Activated CD4-positive, alpha-beta T cell treated with anti-CD3 and anti-CD28 coated beads for 48 hours (primary cell): Measurements from ENCODE around the gene KRT76.
"Not testable (repeated sequence)": the region's sequence is repeated elsewhere in the genome, so short reads cannot be mapped to it uniquely, and the experiment has no call there.

ENCODE experiments used
- DNase-seq: peaks from one replicate; pipeline ENCODE4 v3.0.0-alpha.2; 2020

The KRT76 gene

GRCh38 chr12:52779914-52780313 lies 2.8 kb upstream of the KRT76 start:
- DNase-seq = no peak

DNA sequence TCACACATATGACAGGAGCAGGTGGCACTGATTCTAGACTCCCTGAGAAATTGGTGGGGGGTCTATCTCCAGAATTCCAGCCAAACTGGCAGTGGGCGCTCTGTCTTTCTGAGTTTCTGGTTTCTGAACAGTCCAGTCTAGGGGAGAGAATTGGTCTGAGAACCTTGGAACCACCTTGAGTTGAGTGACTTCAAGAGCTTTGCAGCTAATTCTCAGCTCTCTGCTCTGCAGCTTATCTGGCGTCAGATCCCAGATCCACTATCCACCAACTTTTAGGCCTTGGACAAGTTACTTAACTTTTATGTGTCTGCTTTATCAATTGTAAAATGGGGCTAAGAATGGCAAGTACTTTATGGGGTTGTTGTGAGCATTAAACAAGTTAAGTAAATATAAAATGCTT lies 1.7 kb upstream of the KRT76 start:
- no peak for DNase-seq

DNA sequence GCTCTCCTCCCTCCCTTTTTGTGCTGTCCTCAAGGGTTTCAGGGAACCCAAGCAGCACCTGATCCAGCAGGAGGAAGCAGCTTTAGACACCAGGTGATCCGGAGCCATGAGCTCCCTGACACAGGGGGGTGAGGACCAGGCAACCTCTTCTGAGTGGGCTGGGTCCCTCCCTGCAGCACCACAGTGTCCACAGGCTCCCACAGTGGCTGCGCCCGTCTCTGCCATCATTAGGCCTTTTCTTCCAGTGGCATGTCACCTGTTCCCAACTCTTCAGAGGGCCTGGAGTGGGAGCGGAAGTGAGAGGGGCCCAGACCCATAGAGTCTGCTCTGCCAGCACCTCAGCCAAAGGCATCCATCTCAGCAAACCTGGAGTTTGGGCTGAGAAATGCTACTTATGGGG lies 421 bp upstream of the KRT76 start:
- DNase-seq = no peak

- no peak for DNase-seq
Observed at GRCh38 chr12:52776435-52776834, 710 bp downstream of the KRT76 start.

DNA sequence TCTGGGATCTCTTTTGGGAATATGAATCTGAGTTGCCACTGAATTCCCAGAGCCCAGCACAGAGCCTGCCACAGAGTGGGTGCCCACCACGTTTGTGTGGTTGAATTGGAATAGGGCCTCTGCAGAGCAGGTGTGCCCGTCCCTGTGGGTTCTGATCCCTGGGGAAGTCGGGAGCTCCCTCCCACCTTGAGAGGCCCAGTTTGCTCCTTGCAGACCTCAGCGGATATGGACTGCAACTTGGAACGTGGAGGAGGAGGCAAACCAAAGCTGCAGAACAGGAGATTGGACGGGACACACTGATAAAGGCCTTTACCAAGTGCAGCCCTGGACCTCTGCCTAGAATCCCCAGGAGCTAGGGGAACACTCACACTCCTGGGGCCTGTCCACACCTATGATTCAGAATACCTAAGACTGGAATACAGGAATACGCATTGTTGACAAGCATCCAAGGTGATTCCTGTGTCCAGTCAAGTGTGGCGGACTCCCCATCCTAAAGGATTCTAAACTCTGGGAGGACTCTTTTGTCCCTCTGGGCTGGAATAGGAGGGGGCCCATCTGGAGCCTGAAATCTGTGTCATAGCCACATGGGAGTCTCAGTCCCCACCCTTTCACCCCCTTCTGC lies 2.4 kb downstream of the KRT76 start:
- no peak for DNase-seq

DNA sequence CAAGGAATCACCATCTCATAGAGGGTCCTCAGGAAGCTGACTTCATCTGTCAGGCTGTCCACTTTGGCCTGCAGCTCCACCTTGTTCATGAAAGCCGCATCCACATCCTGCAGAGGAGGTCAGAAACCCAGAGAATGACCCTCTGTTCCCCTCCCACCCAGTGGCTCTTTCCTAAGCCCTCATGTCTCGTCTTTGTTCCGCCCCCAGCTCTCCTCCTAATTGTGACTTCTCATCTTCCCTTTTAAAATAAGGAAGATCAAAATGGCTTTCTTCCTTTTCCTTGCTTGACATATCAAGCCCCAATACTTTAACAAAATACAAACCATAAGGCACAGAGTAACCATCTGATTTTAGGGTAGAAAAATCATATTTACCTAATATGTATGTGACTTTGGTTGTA lies 4.4 kb downstream of the KRT76 start:
- DNase-seq = no peak

- DNase-seq = no peak
Observed at GRCh38 chr12:52772188-52772587, 5.0 kb downstream of the KRT76 start.

- DNase-seq = no peak
Observed at GRCh38 chr12:52771505-52771904, 5.6 kb downstream of the KRT76 start.

DNA sequence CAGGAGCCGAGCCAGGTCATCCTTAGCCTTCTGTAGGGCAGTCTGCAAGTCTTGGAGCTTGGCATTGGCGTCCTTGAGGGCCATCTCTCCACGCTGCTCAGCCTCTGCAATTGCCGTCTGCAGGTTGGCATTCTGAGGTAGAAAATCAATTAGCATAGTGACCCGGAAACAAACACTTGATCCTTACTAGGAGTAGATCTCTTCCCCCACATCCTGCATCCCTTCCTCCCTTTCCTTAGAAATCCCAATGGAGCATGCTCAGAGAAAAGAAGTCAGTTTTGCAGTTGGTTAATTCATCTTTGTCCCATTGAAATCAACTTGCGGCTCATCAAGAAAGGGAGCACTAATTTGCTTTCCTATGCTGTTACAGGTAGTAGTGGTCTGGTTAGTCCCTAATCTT lies 6.1 kb downstream of the KRT76 start:
- DNase-seq = no peak

DNA sequence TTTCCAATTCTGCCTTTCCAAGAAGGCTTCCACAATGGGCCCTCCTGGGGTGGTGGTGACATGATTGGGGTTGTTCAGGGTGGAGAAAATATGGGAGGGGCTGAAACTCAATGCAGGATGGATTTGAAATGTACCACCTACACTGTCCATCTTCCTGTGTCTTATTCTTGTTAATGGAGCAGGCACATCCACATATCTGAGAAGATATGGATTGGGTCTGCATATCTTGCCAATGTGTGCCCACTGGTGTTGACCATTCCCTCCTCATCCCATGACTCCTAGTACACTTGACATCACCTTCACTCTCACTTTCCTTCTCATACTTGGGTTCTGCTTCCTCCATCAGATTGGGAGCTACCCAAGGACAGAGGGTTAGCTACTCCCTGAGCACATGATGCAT lies 7.2 kb downstream of the KRT76 start:
- DNase-seq = no peak

DNA sequence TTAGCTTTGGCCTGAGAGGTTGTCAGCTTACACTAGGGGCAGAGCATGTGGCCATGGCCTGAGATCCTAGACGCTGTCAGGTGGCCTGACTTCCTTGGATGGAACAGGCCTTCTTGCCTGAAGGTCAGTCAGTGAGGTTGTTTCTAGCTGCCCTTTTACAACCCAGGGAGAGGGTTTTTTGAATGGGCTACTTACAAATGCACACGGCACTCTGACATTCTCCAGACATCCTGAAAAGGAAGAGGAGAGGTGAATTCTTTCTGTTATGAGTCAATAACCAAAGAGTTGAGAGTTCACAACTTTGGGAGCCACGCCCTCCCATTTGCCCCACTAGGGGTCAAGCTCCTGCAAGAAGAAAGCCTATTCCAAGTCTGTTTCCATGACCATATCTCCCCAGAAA lies 7.8 kb downstream of the KRT76 start:
- no peak for DNase-seq

DNA sequence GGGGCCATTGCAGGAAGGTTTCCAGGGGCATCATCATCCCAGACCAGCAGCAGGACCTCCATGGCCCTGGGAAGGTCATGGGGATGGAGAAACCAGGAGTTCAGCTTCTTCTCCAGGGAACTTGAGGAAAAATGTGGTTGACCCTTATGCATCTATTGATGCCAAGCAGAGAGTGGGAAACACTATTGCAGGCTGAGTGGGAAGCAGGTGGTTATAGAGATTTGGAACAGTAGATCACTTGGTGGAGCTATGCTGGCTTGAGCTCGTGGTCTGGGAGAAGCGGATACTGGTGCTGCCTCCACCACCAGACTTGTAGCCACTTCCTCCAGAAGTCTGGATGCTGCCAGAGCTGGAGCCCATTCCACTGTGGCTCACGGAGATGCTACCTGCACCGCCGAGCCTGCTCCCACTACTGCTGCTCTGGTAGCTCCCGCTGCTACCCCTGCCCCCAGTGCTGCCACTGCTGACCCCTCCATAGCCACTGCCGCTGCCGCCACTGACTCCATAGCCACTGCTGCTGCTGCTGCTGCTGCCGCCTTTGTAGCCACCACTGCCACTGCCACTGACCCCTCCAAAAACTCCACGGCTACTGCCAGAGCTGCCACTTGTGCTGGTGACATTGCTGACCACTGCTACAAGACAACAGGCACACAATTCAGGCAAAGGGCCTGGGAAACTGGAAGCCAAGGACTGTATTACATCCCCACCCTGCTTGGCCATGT lies 8.5 kb downstream of the KRT76 start:
- DNase-seq = no peak

- DNase-seq = no peak
Observed at GRCh38 chr12:52767427-52767826, 9.7 kb downstream of the KRT76 start.

DNA sequence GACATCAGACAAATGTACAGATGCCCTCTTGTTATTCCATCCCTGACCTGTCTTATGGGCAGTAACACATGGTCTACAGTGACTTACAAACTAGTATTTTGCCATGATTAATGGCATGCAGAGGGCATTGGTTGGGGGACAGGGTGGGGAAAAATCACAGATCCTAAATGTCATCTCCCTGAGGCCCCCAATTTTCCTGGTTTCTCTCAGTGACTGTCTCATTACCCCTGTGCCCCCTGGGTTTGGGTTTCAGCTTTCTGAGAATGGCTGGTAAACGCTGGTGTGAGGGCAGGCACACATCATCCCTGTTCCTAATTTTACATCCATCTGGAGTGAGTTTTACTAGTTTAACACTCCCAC lies 10.1 kb downstream of the KRT76 start:
- no peak for DNase-seq

GRCh38 chr12:52766351-52767019 lies 10.7 kb downstream of the KRT76 start:
- no peak for DNase-seq

- no peak for DNase-seq
Observed at GRCh38 chr12:52765702-52766101, 11.4 kb downstream of the KRT76 start.

DNA sequence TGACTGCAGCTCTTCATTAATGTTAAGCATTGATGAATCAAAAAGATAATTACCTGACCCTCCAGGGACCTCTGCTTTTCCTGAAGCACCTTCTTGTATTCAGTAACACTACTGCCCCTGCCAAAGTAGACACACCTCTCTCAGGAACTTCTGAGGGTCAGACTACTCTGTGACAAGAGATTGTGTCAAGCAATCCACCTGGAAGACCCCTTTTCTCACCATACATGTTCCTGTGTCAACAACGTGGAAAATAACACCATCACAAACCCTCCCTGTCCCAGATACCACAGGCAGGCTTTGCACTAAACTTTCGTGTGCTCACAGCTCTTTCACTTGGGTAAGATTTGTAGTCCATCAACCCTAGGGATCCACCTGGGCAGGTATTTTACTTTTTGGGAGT lies 13.2 kb downstream of the KRT76 start:
- no peak for DNase-seq

GRCh38 chr12:52763036-52763659 lies 14.0 kb downstream of the KRT76 start:
- DNase-seq = no peak

DNA sequence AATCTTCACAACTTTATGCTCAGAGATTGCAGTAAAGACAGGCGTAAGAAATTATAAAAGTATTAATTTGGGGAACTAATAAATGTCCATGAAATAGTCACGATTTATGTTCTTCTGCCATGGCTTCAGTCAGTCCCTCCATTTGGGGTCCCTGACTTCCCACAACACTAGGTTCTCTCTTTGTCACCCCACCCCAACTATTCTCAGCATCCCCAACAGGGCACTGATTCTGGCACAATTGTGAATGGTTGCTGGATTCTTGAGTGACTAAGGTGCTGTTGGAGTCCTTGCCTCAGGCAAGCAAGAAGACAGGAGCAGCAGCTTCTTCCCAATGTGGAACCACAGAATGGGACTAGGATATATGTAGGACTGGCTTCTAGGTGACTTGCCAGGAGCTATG lies 15.3 kb downstream of the KRT76 start:
- DNase-seq = no peak

DNA sequence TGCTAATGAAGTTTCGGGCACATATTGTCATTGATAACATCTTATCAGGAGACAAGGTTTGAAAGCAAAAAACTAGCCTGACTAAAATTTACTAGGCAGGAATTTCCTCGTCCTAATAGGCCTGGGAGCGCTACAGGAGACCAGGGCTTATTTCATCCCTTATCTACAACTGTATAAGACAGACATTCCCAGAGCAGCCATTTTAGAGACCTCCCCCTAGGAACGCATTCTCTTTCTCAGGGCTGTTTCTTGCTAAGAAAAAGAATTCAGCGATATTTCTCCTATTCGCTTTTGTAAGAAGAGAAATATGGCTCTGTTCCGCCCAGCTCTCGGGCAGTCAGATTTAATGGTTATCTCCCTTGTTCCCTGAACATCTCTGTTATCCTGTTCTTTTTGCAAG lies 15.9 kb downstream of the KRT76 start:
- DNase-seq = not testable (repeated sequence)

DNA sequence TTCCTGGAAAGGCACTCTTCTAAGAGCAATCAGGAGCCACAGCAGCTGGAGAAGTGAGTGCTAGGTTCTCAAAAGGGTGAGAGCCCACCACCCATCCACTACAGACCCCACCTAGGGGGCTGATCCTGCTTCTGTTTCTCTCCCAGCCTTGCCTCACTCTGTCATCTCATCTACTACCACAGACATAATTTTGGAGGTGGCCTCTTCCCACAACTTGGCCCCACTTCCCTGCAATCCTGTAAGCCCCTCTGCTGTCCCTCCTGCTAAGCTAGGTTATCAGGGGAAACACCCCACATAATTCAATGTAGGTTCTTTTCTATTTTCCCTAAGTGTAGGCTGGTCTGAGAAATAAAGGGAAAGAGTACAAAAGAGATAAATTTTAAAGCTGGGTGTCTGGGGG lies 16.5 kb downstream of the KRT76 start:
- DNase-seq = no peak

DNA sequence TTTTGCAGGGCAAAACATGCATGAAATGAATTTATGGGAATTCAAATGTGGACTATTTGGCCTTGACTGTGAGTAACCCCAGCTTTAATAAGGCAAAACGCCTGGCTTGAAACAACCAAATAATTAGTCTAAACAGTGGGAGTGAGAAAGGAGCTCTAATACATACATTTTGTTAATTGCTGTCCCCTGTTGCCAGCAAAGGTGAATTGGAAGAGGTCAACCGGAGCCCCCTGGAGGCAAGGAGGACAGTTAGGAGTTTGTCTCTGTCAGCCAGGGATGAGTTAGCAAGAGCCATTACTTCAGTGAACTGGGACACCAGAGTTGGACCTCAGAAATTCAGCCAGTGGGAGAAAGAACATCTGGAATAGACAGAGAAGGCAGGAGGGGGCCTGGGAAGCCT lies 17.4 kb downstream of the KRT76 start:
- DNase-seq = no peak

GRCh38 chr12:52759218-52759617 lies 17.9 kb downstream of the KRT76 start:
- DNase-seq = no peak
